SK-N-SH (cell line): ENCODE results near the gene NPEPL1. TPM values are rescaled to one million over a fixed set of nuclear protein-coding genes. Genes with fewer than 3 reads are reported as not detected.

Experiments
- CTCF ChIA-PET: fragments of 300-600, 350-600 bp; formaldehyde crosslinking; extraction: SDS; loops from one replicate; lab custom pipeline; 2021; lab: Yijun Ruan, JAX
- POLR2A ChIA-PET: fragments of 350-600 bp; sonication (Branson Sonifier 250); formaldehyde crosslinking; extraction: SDS; loops from one replicate; lab custom pipeline; 2020; ENCODE audit warnings: antibody characterized with exemption, inconsistent platforms; lab: Yijun Ruan, JAX
- DNase-seq: peaks from one replicate; pipeline ENCODE4 v3.0.0; 2012
- H2AFZ ChIP-seq: fragments of 200-600 bp; sonication (generic); 2 replicates; pipeline ENCODE4 v1.8.1; 2016; ENCODE audit warnings: antibody characterized with exemption, mild to moderate bottlenecking, low read depth
- H3F3A ChIP-seq: fragments of 200-600 bp; sonication (generic); replicated peaks from 2 replicates; pipeline ENCODE3; 2016; ENCODE audit warnings: antibody characterized with exemption, mild to moderate bottlenecking; ENCODE audit not compliant: insufficient read depth
- H3K27ac ChIP-seq, 2 experiments: fragments of 200-500 bp in 1 of 2; fragments of 200-600 bp in 1 of 2; sonication (Bioruptor generic) in 1 of 2; sonication (generic), shearing (Covaris generic) in 1 of 2; 2 replicates each; pipeline versions ENCODE4 v1.5.1 to v1.6.1; 2014 to 2016; ENCODE audit warnings: low read depth in 2 of 2, inconsistent platforms in 1 of 2, low read length in 1 of 2, mild to moderate bottlenecking in 1 of 2, mixed read lengths in 1 of 2
- H3K27me3 ChIP-seq: fragments of 200-600 bp; sonication (generic), shearing (Covaris generic); 2 replicates; pipeline ENCODE4 v1.6.1; 2016; ENCODE audit warnings: mixed run types; ENCODE audit not compliant: insufficient read depth
- H3K36me3 ChIP-seq, 2 experiments: fragments of 200-500 bp in 1 of 2; fragments of 200-600 bp in 1 of 2; sonication (Bioruptor generic) in 1 of 2; sonication (generic) in 1 of 2; replicated peaks in 1 of 2; 2 replicates each; pipeline versions ENCODE3 to v1.5.1; 2014 to 2016; ENCODE audit warnings: low read length in 1 of 2, mild to moderate bottlenecking in 1 of 2; ENCODE audit not compliant: insufficient read depth in 2 of 2, control insufficient read depth in 1 of 2
- H3K4me1 ChIP-seq, 2 experiments: fragments of 200-500 bp in 1 of 2; fragments of 200-600 bp in 1 of 2; sonication (Bioruptor generic) in 1 of 2; sonication (generic), shearing (Covaris generic) in 1 of 2; 2 replicates each; pipeline versions ENCODE4 v1.5.1 to v1.6.1; 2014 to 2016; ENCODE audit warnings: low read depth in 1 of 2, low read length in 1 of 2, mixed run types in 1 of 2; ENCODE audit not compliant: insufficient read depth in 2 of 2, control insufficient read depth in 1 of 2
- H3K4me2 ChIP-seq: fragments of 200-600 bp; sonication (generic), shearing (Covaris generic); 2 replicates; pipeline ENCODE4 v1.6.1; 2017; ENCODE audit warnings: mixed run types
- H3K4me3 ChIP-seq, 2 experiments: fragments of 200-500 bp in 1 of 2; fragments of 200-600 bp in 1 of 2; sonication (Bioruptor generic) in 1 of 2; sonication (generic), shearing (Covaris generic) in 1 of 2; 2 replicates each; pipeline versions ENCODE4 v1.5.1 to v1.8.1; 2014 to 2016; ENCODE audit warnings: low read depth in 2 of 2, inconsistent platforms in 1 of 2, low read length in 1 of 2, mild to moderate bottlenecking in 1 of 2, mixed read lengths in 1 of 2, moderate library complexity in 1 of 2
- H3K79me2 ChIP-seq: fragments of 200-600 bp; sonication (generic); 2 replicates; pipeline ENCODE4 v1.8.1; 2017; ENCODE audit warnings: mild to moderate bottlenecking; ENCODE audit not compliant: insufficient read depth
- H3K9ac ChIP-seq: fragments of 200-600 bp; sonication (generic); 2 replicates; pipeline ENCODE4 v1.6.1; 2017; ENCODE audit warnings: mixed run types
- H3K9me2 ChIP-seq: fragments of 200-600 bp; sonication (generic); 2 replicates; pipeline ENCODE4 v1.6.1; 2017; ENCODE audit warnings: mixed run types
- H3K9me3 ChIP-seq: fragments of 200-600 bp; sonication (generic); 2 replicates; pipeline ENCODE4 v1.6.1; 2017; ENCODE audit warnings: mixed run types, mild to moderate bottlenecking, moderate library complexity
- H4K20me1 ChIP-seq: fragments of 200-600 bp; sonication (generic); 2 replicates; pipeline ENCODE4 v1.6.1; 2017; ENCODE audit warnings: mild to moderate bottlenecking, mixed run types; ENCODE audit not compliant: insufficient read depth
- CHD2 ChIP-seq: fragments of 150-350 bp; IDR thresholded peaks from 2 replicates; pipeline ENCODE4 v1.6.1; 2018; ENCODE audit warnings: low read length; ENCODE audit not compliant: partially characterized antibody
- CTCF ChIP-seq: fragments of 200-600 bp; sonication (generic); IDR thresholded peaks from 2 replicates; pipeline ENCODE4 v1.6.1; 2017; ENCODE audit warnings: antibody characterized with exemption, mild to moderate bottlenecking, moderate library complexity
- EZH2phosphoT487 ChIP-seq: fragments of 200-600 bp; sonication (generic); IDR thresholded peaks from 2 replicates; pipeline ENCODE4 v1.6.1; 2017; ENCODE audit warnings: low read depth, mixed run types, mild to moderate bottlenecking, antibody characterized with exemption, moderate library complexity, borderline replicate concordance
- GATA2 ChIP-seq: sonication (generic); formaldehyde crosslinking; IDR thresholded peaks from 2 replicates; pipeline ENCODE4 v1.5.0; 2020; ENCODE audit warnings: mild to moderate bottlenecking, missing genetic modification reagents
- JUND ChIP-seq: IDR thresholded peaks from 2 replicates; pipeline ENCODE4 v1.4.0; 2012
- MAX ChIP-seq: IDR thresholded peaks from 2 replicates; pipeline ENCODE4 v1.4.0; 2012; ENCODE audit warnings: low read depth
- REST ChIP-seq: IDR thresholded peaks from 2 replicates; pipeline ENCODE4 v1.6.1; 2012; ENCODE audit warnings: mild to moderate bottlenecking, low read depth, low read length, moderate library complexity
- RXRA ChIP-seq: IDR thresholded peaks from 2 replicates; pipeline ENCODE4 v1.4.0; 2012; ENCODE audit warnings: low read depth, mild to moderate bottlenecking, borderline replicate concordance
- SMC3 ChIP-seq: IDR thresholded peaks from 2 replicates; pipeline ENCODE4 v1.6.1; 2012; ENCODE audit warnings: low read depth, low read length, improper control_type of control experiment
- TCF12 ChIP-seq: IDR thresholded peaks from 2 replicates; pipeline ENCODE4 v1.4.0; 2012
- YY1 ChIP-seq: IDR thresholded peaks from 2 replicates; pipeline ENCODE4 v1.4.0; 2012; ENCODE audit warnings: low read depth, mild to moderate bottlenecking
- WGBS: methylation state at CpG from one replicate; pipeline ENCODE4 v1.1.6; 2017; ENCODE audit warnings: low lambda C conversion rate; 5-methylcytosine and 5-hydroxymethylcytosine counted together
- polyA plus RNA-seq, 3 experiments: library from polyadenylated mRNA; depleted of rRNA; stranded (reverse); fragments of >200 nt; gene quantifications; 2 replicates each; pipeline ENCODE4 v1.2.3, GENCODE V29; 2012
- TF ChIP-seq, protein P1 (sequence below): IDR thresholded peaks from 2 replicates; pipeline ENCODE4 v1.4.0; 2012; ENCODE audit warnings: low read depth, borderline replicate concordance
- TF ChIP-seq, protein P2 (sequence below): fragments of 150-350 bp; IDR thresholded peaks from 2 replicates; pipeline ENCODE4 v1.6.1; 2016; ENCODE audit warnings: mild to moderate bottlenecking, low read depth, low read length

Gene NPEPL1
- polyA plus RNA-seq, 1 of the 3 experiments (the other 2 are of a cell fraction), result 2.8 TPM

DNA sequence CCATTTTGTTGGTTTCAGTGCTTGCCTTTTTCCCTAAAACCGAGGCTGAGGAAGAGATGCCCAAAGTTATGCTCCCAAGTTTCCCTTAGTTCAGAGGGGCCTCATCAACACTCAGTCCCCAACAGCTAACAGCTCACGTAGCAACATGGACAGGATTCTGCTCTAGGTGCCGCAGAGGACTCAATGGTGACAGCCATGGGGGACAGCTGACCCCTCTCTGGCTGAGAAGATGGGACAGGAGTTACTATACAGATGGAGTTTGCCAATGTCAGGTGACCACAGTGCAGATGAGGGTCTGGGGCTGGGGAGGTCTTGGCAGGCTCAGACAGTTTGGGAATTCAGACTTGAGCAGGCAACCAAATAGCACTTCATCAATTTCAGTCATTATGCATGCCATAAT is 67.3 kb downstream of the NPEPL1 start:
- no peaks in the 10 kb centered on the region for H3K79me2 ChIP-seq
- no peaks in the 10 kb centered on the region for H3K9me3 ChIP-seq
- H3K27me3 ChIP-seq, result peaks cover 12% of the 10 kb centered on the region
- ChIA-PET POLR2A (no interaction called here), CTCF (interaction anchor here (0.8 to 1.8 kb wide), 2 partner anchors 13 to 529 kb away, joined by 4 to 5 read pairs; no protein-coding TSS in a partner anchor)
- no peak overlapping the region for H3K27ac ChIP-seq
- H3K9ac ChIP-seq, result no peak overlapping the region
- no peaks in the 10 kb centered on the region for H3K4me1 ChIP-seq
- TF ChIP-seq EZH2phosphoT487, result no peak
- no peak overlapping the region for H3K4me2 ChIP-seq
- no peaks in the 10 kb centered on the region for H3F3A ChIP-seq
- H3K9me2 ChIP-seq, result no peaks in the 10 kb centered on the region
- no peak for DNase-seq
- no peak overlapping the region for H3K4me3 ChIP-seq
- no peaks in the 10 kb centered on the region for H3K36me3 ChIP-seq
- H2AFZ ChIP-seq, result no peak overlapping the region
- H4K20me1 ChIP-seq, result no peaks in the 10 kb centered on the region
- 23% methylated on average over 3 of the region's 3 CpGs for WGBS

- no peaks in the 10 kb centered on the region for H3K4me1 ChIP-seq
- no peak overlapping the region for H3K4me2 ChIP-seq
- 23% methylated on average over 3 of the region's 3 CpGs for WGBS
- H3F3A ChIP-seq, result no peaks in the 10 kb centered on the region
- no peak overlapping the region for H2AFZ ChIP-seq
- POLR2A ChIA-PET, result no interaction called here
- TF ChIP-seq RXRA (no peak), TCF12 (no peak), CHD2 (no peak)
- TF ChIP-seq, all 33 proteins: peak for 0
- CTCF ChIA-PET, result interaction anchor here (1.8 kb wide), 1 partner anchor 14 kb away, joined by 5 read pairs; no protein-coding TSS in a partner anchor
- H4K20me1 ChIP-seq, result no peaks in the 10 kb centered on the region
- H3K27me3 ChIP-seq, result peaks cover 14% of the 10 kb centered on the region
- no peak overlapping the region for H3K27ac ChIP-seq
- H3K9me2 ChIP-seq, result no peaks in the 10 kb centered on the region
- no peaks in the 10 kb centered on the region for H3K79me2 ChIP-seq
- H3K9me3 ChIP-seq, result no peaks in the 10 kb centered on the region
- no peak for DNase-seq
- no peak overlapping the region for H3K9ac ChIP-seq
- H3K36me3 ChIP-seq, result no peaks in the 10 kb centered on the region
- H3K4me3 ChIP-seq, result no peak overlapping the region
These were observed 68.3 kb downstream of the NPEPL1 start for GRCh38 chr20:58760856-58761255.

DNA sequence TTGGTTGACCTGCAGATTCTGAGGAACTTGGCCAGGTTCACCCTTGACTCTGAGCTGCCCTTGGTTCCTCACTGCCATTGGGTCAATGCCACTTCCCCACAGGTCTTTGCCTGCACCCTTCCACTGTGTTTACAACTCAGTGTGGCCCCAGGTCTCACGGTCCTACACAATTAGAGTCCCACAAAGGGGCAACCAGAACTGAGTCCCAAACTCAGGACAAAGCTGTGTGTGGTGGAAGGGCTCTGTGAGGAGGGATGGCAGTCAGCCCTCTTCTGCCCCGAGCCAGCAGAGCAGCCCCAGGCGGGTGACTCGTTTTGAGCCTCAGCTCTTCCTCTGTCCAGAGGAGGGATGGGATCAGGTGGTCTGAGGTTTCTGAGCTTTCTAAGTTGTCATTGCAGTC is 69.5 kb downstream of the NPEPL1 start:
- H3K27ac ChIP-seq, result no peak overlapping the region
- H4K20me1 ChIP-seq, result no peaks in the 10 kb centered on the region
- no peaks in the 10 kb centered on the region for H3K79me2 ChIP-seq
- no peaks in the 10 kb centered on the region for H3F3A ChIP-seq
- no peak overlapping the region for H3K4me3 ChIP-seq
- ChIA-PET POLR2A (no interaction called here), CTCF (interaction anchor here (0.6 kb wide), 1 partner anchor 266 kb away, joined by 3 read pairs; no protein-coding TSS in a partner anchor)
- H3K9me2 ChIP-seq, result no peaks in the 10 kb centered on the region
- no peak overlapping the region for H3K9ac ChIP-seq
- H3K4me2 ChIP-seq, result no peak overlapping the region
- H3K4me1 ChIP-seq, result no peaks in the 10 kb centered on the region
- H3K27me3 ChIP-seq, result peaks cover 17% of the 10 kb centered on the region
- 4% methylated on average over 4 of the region's 4 CpGs for WGBS
- H2AFZ ChIP-seq, result no peak overlapping the region
- H3K36me3 ChIP-seq, result no peaks in the 10 kb centered on the region
- DNase-seq, result no peak
- no peaks in the 10 kb centered on the region for H3K9me3 ChIP-seq
- no peak for TF ChIP-seq REST
- no peak for TF ChIP-seq MAX
- TF ChIP-seq SMC3, result no peak
- TF ChIP-seq, protein P1, sequence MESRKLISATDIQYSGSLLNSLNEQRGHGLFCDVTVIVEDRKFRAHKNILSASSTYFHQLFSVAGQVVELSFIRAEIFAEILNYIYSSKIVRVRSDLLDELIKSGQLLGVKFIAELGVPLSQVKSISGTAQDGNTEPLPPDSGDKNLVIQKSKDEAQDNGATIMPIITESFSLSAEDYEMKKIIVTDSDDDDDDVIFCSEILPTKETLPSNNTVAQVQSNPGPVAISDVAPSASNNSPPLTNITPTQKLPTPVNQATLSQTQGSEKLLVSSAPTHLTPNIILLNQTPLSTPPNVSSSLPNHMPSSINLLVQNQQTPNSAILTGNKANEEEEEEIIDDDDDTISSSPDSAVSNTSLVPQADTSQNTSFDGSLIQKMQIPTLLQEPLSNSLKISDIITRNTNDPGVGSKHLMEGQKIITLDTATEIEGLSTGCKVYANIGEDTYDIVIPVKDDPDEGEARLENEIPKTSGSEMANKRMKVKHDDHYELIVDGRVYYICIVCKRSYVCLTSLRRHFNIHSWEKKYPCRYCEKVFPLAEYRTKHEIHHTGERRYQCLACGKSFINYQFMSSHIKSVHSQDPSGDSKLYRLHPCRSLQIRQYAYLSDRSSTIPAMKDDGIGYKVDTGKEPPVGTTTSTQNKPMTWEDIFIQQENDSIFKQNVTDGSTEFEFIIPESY, result no peak
- no peak for TF ChIP-seq CTCF
- TF ChIP-seq RXRA, result no peak
- TF ChIP-seq YY1, result no peak
- TF ChIP-seq GATA2 (CRISPR knock-in tag), result no peak
- TF ChIP-seq, protein P2, sequence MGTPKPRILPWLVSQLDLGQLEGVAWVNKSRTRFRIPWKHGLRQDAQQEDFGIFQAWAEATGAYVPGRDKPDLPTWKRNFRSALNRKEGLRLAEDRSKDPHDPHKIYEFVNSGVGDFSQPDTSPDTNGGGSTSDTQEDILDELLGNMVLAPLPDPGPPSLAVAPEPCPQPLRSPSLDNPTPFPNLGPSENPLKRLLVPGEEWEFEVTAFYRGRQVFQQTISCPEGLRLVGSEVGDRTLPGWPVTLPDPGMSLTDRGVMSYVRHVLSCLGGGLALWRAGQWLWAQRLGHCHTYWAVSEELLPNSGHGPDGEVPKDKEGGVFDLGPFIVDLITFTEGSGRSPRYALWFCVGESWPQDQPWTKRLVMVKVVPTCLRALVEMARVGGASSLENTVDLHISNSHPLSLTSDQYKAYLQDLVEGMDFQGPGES, result no peak
- no peak for TF ChIP-seq JUND
